HepG2 (cell line): ENCODE measurements around the gene EIF5A. TPM values are rescaled to one million over a fixed set of nuclear protein-coding genes. Genes with fewer than 3 reads are reported as not detected.
A peak's percentile ranks its signal among the peaks of the same experiment; 100 is the strongest.

Source experiments
- ARID2 ChIP-seq: sonication (generic); formaldehyde crosslinking; IDR thresholded peaks from 2 replicates; pipeline ENCODE4 v1.8.1; 2022; ENCODE audit warnings: mild to moderate bottlenecking, missing genetic modification reagents, borderline replicate concordance
- EED ChIP-seq: sonication (generic); formaldehyde crosslinking; IDR thresholded peaks from 2 replicates; pipeline ENCODE4 v1.5.0; 2020; ENCODE audit warnings: mild to moderate bottlenecking, missing genetic modification reagents
- KAT8 ChIP-seq: IDR thresholded peaks from 2 replicates; pipeline ENCODE4 v1.6.1; 2016; ENCODE audit warnings: missing genetic modification reagents, missing compliant biosample characterization
- MTF1 ChIP-seq: sonication (generic); formaldehyde crosslinking; IDR thresholded peaks from 2 replicates; pipeline ENCODE4 v1.5.0; 2020; ENCODE audit warnings: missing genetic modification reagents
- RFX5 ChIP-seq: IDR thresholded peaks from 2 replicates; pipeline ENCODE4 v1.6.1; 2011; ENCODE audit warnings: low read depth, low read length, improper control_type of control experiment
- SUZ12 ChIP-seq: fragments of 150-350 bp; IDR thresholded peaks from 2 replicates; pipeline ENCODE4 v1.6.1; 2014; ENCODE audit warnings: low read depth, low read length
- ZC3H4 ChIP-seq: sonication (generic); formaldehyde crosslinking; IDR thresholded peaks from 2 replicates; pipeline ENCODE4 v1.4.0; 2020; ENCODE audit warnings: missing genetic modification reagents, borderline replicate concordance
- ZNF510 ChIP-seq: sonication (generic); formaldehyde crosslinking; IDR thresholded peaks from 2 replicates; pipeline ENCODE4 v1.4.0; 2020; ENCODE audit warnings: low read depth, mild to moderate bottlenecking, missing genetic modification reagents
- ZNF546 ChIP-seq: sonication (generic); formaldehyde crosslinking; conservative IDR thresholded peaks from 2 replicates; pipeline ENCODE4 v1.8.1; 2023; ENCODE audit warnings: mild to moderate bottlenecking, missing genetic modification reagents
- ZNF891 ChIP-seq: sonication (generic); formaldehyde crosslinking; IDR thresholded peaks from 2 replicates; pipeline ENCODE4 v1.5.0; 2020; ENCODE audit warnings: mild to moderate bottlenecking, missing genetic modification reagents
- polyA plus RNA-seq, 8 experiments: library from polyadenylated mRNA; depleted of rRNA in 3 of 8; stranded (reverse) in 7 of 8; unstranded in 1 of 8; fragments of >200 nt; fragmentation: Illumina TruSeq in 4 of 8; extraction: Trizol in 4 of 8; gene quantifications; 2 replicates each; pipeline versions ENCODE4 v1.2.1 to v1.2.3, GENCODE V29; 2011 to 2016; ENCODE audit warnings: low read depth in 4 of 8, missing spikeins in 1 of 8, mixed read lengths in 1 of 8; ENCODE audit not compliant: insufficient read depth in 1 of 8
- total RNA-seq, 5 experiments: library from RNA; depleted of rRNA; stranded (reverse); fragments of >200 nt; fragmentation: Illumina TruSeq; extraction: Trizol; gene quantifications; 2 replicates each; pipeline ENCODE4 v1.2.3, GENCODE V29; 2016; ENCODE audit warnings: low read depth in 1 of 5
- TF ChIP-seq, protein P1 (sequence below): sonication (generic); formaldehyde crosslinking; IDR thresholded peaks from 2 replicates; pipeline ENCODE4 v1.5.0; 2020; ENCODE audit warnings: mild to moderate bottlenecking, missing genetic modification reagents, borderline replicate concordance
- TF ChIP-seq, protein P2 (sequence below), 2 experiments: sonication (generic) in 1 of 2; formaldehyde crosslinking in 1 of 2; IDR thresholded peaks; 2 replicates each; pipeline versions ENCODE4 v1.6.1 to v1.9.0; 2014 to 2022; ENCODE audit warnings: antibody characterized with exemption in 1 of 2, borderline replicate concordance in 1 of 2, inconsistent platforms in 1 of 2, low read depth in 1 of 2, missing genetic modification reagents in 1 of 2

Gene EIF5A
- total and polyA plus RNA-seq, 2 of the 13 experiments (the other 11 are each of a cell fraction or from before 2014, with no cell fraction given): 319 to 337 TPM

DNA sequence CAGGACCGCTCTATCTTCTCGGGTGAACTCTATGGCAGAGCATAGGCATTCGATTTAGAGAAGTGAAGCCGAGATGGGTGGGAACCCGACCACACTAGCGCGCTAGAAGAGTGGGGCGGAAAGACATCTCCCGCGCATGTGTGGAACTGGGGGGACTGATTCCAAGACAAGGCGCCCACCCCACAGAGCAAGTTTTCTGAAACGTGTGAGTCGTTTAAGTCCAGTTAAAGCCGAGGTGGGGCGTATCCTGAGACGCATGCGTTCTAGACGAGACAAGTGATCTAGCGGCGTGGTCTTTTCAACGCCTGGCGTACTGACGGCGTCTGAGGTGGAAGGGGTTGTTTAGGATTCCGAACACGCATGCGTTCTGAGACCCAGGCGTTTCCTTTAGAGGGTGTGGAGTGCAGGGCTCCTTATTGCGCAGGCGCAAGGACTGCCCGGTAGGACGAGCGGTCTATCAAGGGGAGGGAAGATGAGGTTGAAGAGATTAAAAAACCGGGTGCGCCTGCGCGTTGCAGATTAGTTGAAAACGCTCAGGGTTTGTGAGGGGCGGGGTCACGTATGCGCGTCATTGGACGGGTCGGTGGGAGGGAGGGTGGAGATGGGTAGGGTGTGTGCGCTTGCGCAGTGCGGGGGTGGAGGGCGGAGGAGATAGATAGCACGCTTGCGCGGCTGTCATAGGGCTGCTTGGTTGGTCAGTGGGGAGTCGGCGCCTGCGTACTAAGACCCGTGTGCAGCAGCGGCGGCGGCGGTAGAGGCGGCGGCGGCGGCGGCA lies at the start of gene EIF5A (continued):
- TF ChIP-seq, protein P1, sequence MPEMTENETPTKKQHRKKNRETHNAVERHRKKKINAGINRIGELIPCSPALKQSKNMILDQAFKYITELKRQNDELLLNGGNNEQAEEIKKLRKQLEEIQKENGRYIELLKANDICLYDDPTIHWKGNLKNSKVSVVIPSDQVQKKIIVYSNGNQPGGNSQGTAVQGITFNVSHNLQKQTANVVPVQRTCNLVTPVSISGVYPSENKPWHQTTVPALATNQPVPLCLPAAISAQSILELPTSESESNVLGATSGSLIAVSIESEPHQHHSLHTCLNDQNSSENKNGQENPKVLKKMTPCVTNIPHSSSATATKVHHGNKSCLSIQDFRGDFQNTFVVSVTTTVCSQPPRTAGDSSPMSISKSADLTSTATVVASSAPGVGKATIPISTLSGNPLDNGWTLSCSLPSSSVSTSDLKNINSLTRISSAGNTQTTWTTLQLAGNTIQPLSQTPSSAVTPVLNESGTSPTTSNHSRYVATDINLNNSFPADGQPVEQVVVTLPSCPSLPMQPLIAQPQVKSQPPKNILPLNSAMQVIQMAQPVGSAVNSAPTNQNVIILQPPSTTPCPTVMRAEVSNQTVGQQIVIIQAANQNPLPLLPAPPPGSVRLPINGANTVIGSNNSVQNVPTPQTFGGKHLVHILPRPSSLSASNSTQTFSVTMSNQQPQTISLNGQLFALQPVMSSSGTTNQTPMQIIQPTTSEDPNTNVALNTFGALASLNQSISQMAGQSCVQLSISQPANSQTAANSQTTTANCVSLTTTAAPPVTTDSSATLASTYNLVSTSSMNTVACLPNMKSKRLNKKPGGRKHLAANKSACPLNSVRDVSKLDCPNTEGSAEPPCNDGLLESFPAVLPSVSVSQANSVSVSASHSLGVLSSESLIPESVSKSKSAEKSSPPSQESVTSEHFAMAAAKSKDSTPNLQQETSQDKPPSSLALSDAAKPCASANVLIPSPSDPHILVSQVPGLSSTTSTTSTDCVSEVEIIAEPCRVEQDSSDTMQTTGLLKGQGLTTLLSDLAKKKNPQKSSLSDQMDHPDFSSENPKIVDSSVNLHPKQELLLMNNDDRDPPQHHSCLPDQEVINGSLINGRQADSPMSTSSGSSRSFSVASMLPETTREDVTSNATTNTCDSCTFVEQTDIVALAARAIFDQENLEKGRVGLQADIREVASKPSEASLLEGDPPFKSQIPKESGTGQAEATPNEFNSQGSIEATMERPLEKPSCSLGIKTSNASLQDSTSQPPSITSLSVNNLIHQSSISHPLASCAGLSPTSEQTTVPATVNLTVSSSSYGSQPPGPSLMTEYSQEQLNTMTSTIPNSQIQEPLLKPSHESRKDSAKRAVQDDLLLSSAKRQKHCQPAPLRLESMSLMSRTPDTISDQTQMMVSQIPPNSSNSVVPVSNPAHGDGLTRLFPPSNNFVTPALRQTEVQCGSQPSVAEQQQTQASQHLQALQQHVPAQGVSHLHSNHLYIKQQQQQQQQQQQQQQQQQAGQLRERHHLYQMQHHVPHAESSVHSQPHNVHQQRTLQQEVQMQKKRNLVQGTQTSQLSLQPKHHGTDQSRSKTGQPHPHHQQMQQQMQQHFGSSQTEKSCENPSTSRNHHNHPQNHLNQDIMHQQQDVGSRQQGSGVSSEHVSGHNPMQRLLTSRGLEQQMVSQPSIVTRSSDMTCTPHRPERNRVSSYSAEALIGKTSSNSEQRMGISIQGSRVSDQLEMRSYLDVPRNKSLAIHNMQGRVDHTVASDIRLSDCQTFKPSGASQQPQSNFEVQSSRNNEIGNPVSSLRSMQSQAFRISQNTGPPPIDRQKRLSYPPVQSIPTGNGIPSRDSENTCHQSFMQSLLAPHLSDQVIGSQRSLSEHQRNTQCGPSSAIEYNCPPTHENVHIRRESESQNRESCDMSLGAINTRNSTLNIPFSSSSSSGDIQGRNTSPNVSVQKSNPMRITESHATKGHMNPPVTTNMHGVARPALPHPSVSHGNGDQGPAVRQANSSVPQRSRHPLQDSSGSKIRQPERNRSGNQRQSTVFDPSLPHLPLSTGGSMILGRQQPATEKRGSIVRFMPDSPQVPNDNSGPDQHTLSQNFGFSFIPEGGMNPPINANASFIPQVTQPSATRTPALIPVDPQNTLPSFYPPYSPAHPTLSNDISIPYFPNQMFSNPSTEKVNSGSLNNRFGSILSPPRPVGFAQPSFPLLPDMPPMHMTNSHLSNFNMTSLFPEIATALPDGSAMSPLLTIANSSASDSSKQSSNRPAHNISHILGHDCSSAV: no peak
- no peak for TF ChIP-seq MTF1 (CRISPR knock-in tag)
- peak; percentile 86 for TF ChIP-seq KAT8 (CRISPR knock-in tag)
- no peak for TF ChIP-seq EED (CRISPR knock-in tag)
- TF ChIP-seq ZNF891 (CRISPR knock-in tag): no peak
- no peak for TF ChIP-seq ZNF510 (CRISPR knock-in tag)
- TF ChIP-seq RFX5: 0 out of 2 replicates have a peak, but pooled peaks have one; percentile 18
- TF ChIP-seq SUZ12: no peak
- TF ChIP-seq, protein P2, sequence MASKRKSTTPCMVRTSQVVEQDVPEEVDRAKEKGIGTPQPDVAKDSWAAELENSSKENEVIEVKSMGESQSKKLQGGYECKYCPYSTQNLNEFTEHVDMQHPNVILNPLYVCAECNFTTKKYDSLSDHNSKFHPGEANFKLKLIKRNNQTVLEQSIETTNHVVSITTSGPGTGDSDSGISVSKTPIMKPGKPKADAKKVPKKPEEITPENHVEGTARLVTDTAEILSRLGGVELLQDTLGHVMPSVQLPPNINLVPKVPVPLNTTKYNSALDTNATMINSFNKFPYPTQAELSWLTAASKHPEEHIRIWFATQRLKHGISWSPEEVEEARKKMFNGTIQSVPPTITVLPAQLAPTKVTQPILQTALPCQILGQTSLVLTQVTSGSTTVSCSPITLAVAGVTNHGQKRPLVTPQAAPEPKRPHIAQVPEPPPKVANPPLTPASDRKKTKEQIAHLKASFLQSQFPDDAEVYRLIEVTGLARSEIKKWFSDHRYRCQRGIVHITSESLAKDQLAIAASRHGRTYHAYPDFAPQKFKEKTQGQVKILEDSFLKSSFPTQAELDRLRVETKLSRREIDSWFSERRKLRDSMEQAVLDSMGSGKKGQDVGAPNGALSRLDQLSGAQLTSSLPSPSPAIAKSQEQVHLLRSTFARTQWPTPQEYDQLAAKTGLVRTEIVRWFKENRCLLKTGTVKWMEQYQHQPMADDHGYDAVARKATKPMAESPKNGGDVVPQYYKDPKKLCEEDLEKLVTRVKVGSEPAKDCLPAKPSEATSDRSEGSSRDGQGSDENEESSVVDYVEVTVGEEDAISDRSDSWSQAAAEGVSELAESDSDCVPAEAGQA (IDR thresholded peaks at IDR 0.05; ENCODE audit: low read depth): no peak
- TF ChIP-seq, protein P2 (CRISPR knock-in tag; IDR thresholded peaks at IDR 0.05; ENCODE audit: borderline replicate concordance): no peak
- TF ChIP-seq ZNF546 (CRISPR knock-in tag): no peak
- TF ChIP-seq ZC3H4 (CRISPR knock-in tag): no peak
- TF ChIP-seq ARID2 (CRISPR knock-in tag): no peak
